Mesothelial cell of epicardium (in vitro differentiated cells): ENCODE measurements around the gene CES2. TPM values are rescaled to one million over a fixed set of nuclear protein-coding genes. Genes with fewer than 3 reads are reported as not detected.

Source experiments
- DNase-seq, 2 experiments: peaks; one replicate each; pipeline ENCODE4 v3.0.0; 2021; ENCODE audit warnings: low spot score in 2 of 2; ENCODE audit not compliant: unreplicated experiment in 2 of 2
- H3K27ac Mint-ChIP-seq: 2 replicates; pipeline ENCODE4 v1.8.0; 2021; ENCODE audit warnings: mixed read lengths
- H3K27me3 Mint-ChIP-seq: 2 replicates; pipeline ENCODE4 v1.8.0; 2021; ENCODE audit warnings: low read depth, mixed read lengths
- H3K36me3 Mint-ChIP-seq: 2 replicates; pipeline ENCODE4 v1.8.0; 2021; ENCODE audit warnings: mixed read lengths
- H3K4me1 Mint-ChIP-seq: 2 replicates; pipeline ENCODE4 v1.8.0; 2021; ENCODE audit warnings: mixed read lengths
- H3K4me3 Mint-ChIP-seq: 2 replicates; pipeline ENCODE4 v1.8.0; 2021; ENCODE audit warnings: mild to moderate bottlenecking, moderate library complexity, mixed read lengths
- H3K9me3 Mint-ChIP-seq: 2 replicates; pipeline ENCODE4 v1.8.0; 2021; ENCODE audit warnings: mixed read lengths
- CTCF ChIP-seq: fragments of 200-600 bp; sonication (generic); IDR thresholded peaks from one replicate; pipeline ENCODE4 v1.5.0; 2021; ENCODE audit warnings: antibody characterized with exemption; ENCODE audit not compliant: unreplicated experiment
- total RNA-seq: library from RNA; stranded (reverse); gene quantifications from 3 replicates; pipeline ENCODE4 v1.2.1, GENCODE V29; 2021

CES2 gene
- total RNA-seq, 1 donor from 2014 or later: 52.0 TPM

- no peak for TF ChIP-seq CTCF
- Mint-ChIP-seq H3K4me3 (no peak within 1 kb of the TSS), H3K27ac (no peak within 1 kb of the TSS), H3K9me3 (no peaks in the 10 kb centered on the region), H3K4me1 (peaks cover 6% of the 10 kb centered on the region), H3K27me3 (peaks cover 73% of the 10 kb centered on the region), H3K36me3 (no peaks in the 10 kb centered on the region)
- no peak for DNase-seq
Observed at GRCh38 chr16:66918803-66919568, 16.3 kb upstream of the CES2 start, which contains the start of gene CDH16. Gene CDH16 (minus strand): TSS chr16:66918885. CDS start chr16:66918065, 820 bp downstream.

GRCh38 chr16:66919569-66920298 lies 15.6 kb upstream of the CES2 start:
- Mint-ChIP-seq H3K27me3 (peaks cover 74% of the 10 kb centered on the region), H3K4me1 (peaks cover 8% of the 10 kb centered on the region), H3K27ac (no peak overlapping the region), H3K4me3 (no peak overlapping the region), H3K9me3 (no peaks in the 10 kb centered on the region), H3K36me3 (no peaks in the 10 kb centered on the region)
- DNase-seq: no peak
- no peak for TF ChIP-seq CTCF

GRCh38 chr16:66920299-66920590 lies 15.1 kb upstream of the CES2 start:
- no peak for TF ChIP-seq CTCF
- Mint-ChIP-seq H3K27me3 (peaks cover 73% of the 10 kb centered on the region), H3K9me3 (no peaks in the 10 kb centered on the region), H3K36me3 (no peaks in the 10 kb centered on the region), H3K4me3 (no peak overlapping the region), H3K27ac (no peak overlapping the region), H3K4me1 (peaks cover 8% of the 10 kb centered on the region)
- no peak for DNase-seq

GRCh38 chr16:66920924-66921680 lies 14.2 kb upstream of the CES2 start:
- Mint-ChIP-seq H3K4me1 (peaks cover 15% of the 10 kb centered on the region), H3K27ac (no peak overlapping the region), H3K27me3 (peaks cover 76% of the 10 kb centered on the region), H3K36me3 (no peaks in the 10 kb centered on the region), H3K4me3 (no peak overlapping the region), H3K9me3 (no peaks in the 10 kb centered on the region)
- TF ChIP-seq CTCF: no peak
- no peak for DNase-seq

GRCh38 chr16:66921729-66922450 lies 13.4 kb upstream of the CES2 start:
- Mint-ChIP-seq H3K9me3 (no peaks in the 10 kb centered on the region), H3K27me3 (peaks cover 78% of the 10 kb centered on the region), H3K4me3 (no peak overlapping the region), H3K4me1 (peaks cover 15% of the 10 kb centered on the region), H3K36me3 (no peaks in the 10 kb centered on the region), H3K27ac (no peak overlapping the region)
- no peak for TF ChIP-seq CTCF
- no peak for DNase-seq
